GM23338 (cell line): ENCODE data around the gene ZNF660. TPM values are rescaled to one million over a fixed set of nuclear protein-coding genes. Genes with fewer than 3 reads are reported as not detected.
A peak's percentile ranks its signal among the peaks of the same experiment; 100 is the strongest.

Experiments used
- ATAC-seq: fragments of 200-7000 bp; cut with Tn5 transposase; 3 replicates; pipeline ENCODE4 v1.9.1; 2020
- DNase-seq: peaks from one replicate; pipeline ENCODE4 v3.0.0-alpha.2; 2015; ENCODE audit warnings: low spot score
- H2AFZ ChIP-seq: fragments of 200-600 bp; sonication (generic); 2 replicates; pipeline ENCODE4 v1.8.0; 2016; ENCODE audit warnings: antibody characterized with exemption, mild to moderate bottlenecking, moderate library complexity
- H3F3A ChIP-seq: fragments of 200-600 bp; sonication (generic); replicated peaks from 2 replicates; pipeline ENCODE4 v1.8.0; 2017; ENCODE audit warnings: antibody characterized with exemption, mixed run types, low read depth
- H3K27ac ChIP-seq: fragments of 200-600 bp; sonication (generic); 2 replicates; pipeline ENCODE4 v1.6.1; 2016; ENCODE audit warnings: low read depth
- H3K27me3 ChIP-seq: fragments of 200-600 bp; sonication (generic); 2 replicates; pipeline ENCODE4 v1.8.0; 2016; ENCODE audit warnings: mild to moderate bottlenecking, mixed run types, moderate library complexity; ENCODE audit not compliant: insufficient read depth
- H3K36me3 ChIP-seq: fragments of 200-600 bp; sonication (generic); 2 replicates; pipeline ENCODE4 v1.8.0; 2016; ENCODE audit warnings: mild to moderate bottlenecking; ENCODE audit not compliant: insufficient read depth
- H3K4me1 ChIP-seq: fragments of 200-600 bp; sonication (generic); 2 replicates; pipeline ENCODE4 v1.8.0; 2016; ENCODE audit warnings: mild to moderate bottlenecking, moderate library complexity; ENCODE audit not compliant: insufficient read depth
- H3K4me2 ChIP-seq: fragments of 200-600 bp; sonication (generic); 2 replicates; pipeline ENCODE4 v1.7.1; 2017; ENCODE audit warnings: mixed run types
- H3K4me3 ChIP-seq: fragments of 200-600 bp; sonication (generic); 2 replicates; pipeline ENCODE4 v1.6.1; 2016; ENCODE audit warnings: mixed run types
- H3K79me2 ChIP-seq: fragments of 200-600 bp; sonication (generic); replicated peaks from 2 replicates; pipeline ENCODE4 v1.8.0; 2017; ENCODE audit warnings: mild to moderate bottlenecking; ENCODE audit not compliant: insufficient read depth
- H3K9me2 ChIP-seq: fragments of 200-600 bp; sonication (generic); 2 replicates; pipeline ENCODE4 v1.8.0; 2017; ENCODE audit not compliant: insufficient read depth
- H4K20me1 ChIP-seq: fragments of 200-600 bp; sonication (generic); replicated peaks from 2 replicates; pipeline ENCODE4 v1.8.0; 2017; ENCODE audit warnings: mild to moderate bottlenecking; ENCODE audit not compliant: insufficient read depth
- H3K27ac Mint-ChIP-seq: 2 replicates; pipeline ENCODE4 v1.8.0; 2020; ENCODE audit warnings: inconsistent platforms, mild to moderate bottlenecking, moderate library complexity, mixed read lengths
- H3K27me3 Mint-ChIP-seq: 3 replicates; pipeline ENCODE4 v1.8.0; 2022; ENCODE audit warnings: low read depth, mild to moderate bottlenecking, moderate library complexity, mixed read lengths, inconsistent platforms; ENCODE audit not compliant: insufficient read depth, poor library complexity
- H3K36me3 Mint-ChIP-seq: 3 replicates; pipeline ENCODE4 v1.8.0; 2021; ENCODE audit warnings: low read depth, mild to moderate bottlenecking, inconsistent platforms, moderate library complexity, mixed read lengths
- H3K4me1 Mint-ChIP-seq: 3 replicates; pipeline ENCODE4 v1.8.0; 2020; ENCODE audit warnings: mild to moderate bottlenecking, inconsistent platforms, mixed read lengths
- H3K4me3 Mint-ChIP-seq: 3 replicates; pipeline ENCODE4 v1.8.0; 2021; ENCODE audit warnings: moderate library complexity, mild to moderate bottlenecking, inconsistent platforms, mixed read lengths
- H3K9me3 Mint-ChIP-seq: 3 replicates; pipeline ENCODE4 v1.8.0; 2020; ENCODE audit warnings: moderate library complexity, mild to moderate bottlenecking, inconsistent platforms, mixed read lengths
- CREB1 ChIP-seq: fragments of 250-450 bp; sonication (Bioruptor Pico); IDR thresholded peaks from 2 replicates; pipeline ENCODE4 v1.5.0; 2020; ENCODE audit warnings: low read depth, mild to moderate bottlenecking, moderate library complexity
- ETS1 ChIP-seq: IDR thresholded peaks from 2 replicates; pipeline ENCODE4 v1.6.1; 2016; ENCODE audit warnings: antibody characterized with exemption
- EZH2 ChIP-seq: fragments of 200-600 bp; sonication (generic); IDR thresholded peaks from one replicate; pipeline ENCODE4 v1.8.0; 2017; ENCODE audit warnings: antibody characterized with exemption, mild to moderate bottlenecking, low read depth; ENCODE audit not compliant: unreplicated experiment
- EZH2phosphoT487 ChIP-seq: fragments of 200-600 bp; sonication (generic); IDR thresholded peaks from one replicate; pipeline ENCODE4 v1.8.1; 2018; ENCODE audit warnings: antibody characterized with exemption; ENCODE audit not compliant: unreplicated experiment
- JUNB ChIP-seq: IDR thresholded peaks from one replicate; pipeline ENCODE4 v1.6.1; 2016; ENCODE audit warnings: antibody characterized with exemption; ENCODE audit not compliant: unreplicated experiment
- NANOG ChIP-seq: IDR thresholded peaks from 2 replicates; pipeline ENCODE4 v1.6.1; 2016; ENCODE audit warnings: antibody characterized with exemption, borderline replicate concordance
- POLR2AphosphoS5 ChIP-seq: IDR thresholded peaks from 2 replicates; pipeline ENCODE4 v1.6.1; 2016; ENCODE audit warnings: antibody characterized with exemption, low read depth
- REST ChIP-seq: IDR thresholded peaks from one replicate; pipeline ENCODE4 v1.6.1; 2018; ENCODE audit warnings: antibody characterized with exemption; ENCODE audit not compliant: unreplicated experiment
- STAT1 ChIP-seq: IDR thresholded peaks from one replicate; pipeline ENCODE4 v1.6.1; 2016; ENCODE audit warnings: antibody characterized with exemption; ENCODE audit not compliant: unreplicated experiment
- ZNF114 ChIP-seq: fragments of 250-450 bp; sonication (Bioruptor Pico); IDR thresholded peaks from 2 replicates; pipeline ENCODE4 v1.5.0; 2020; ENCODE audit warnings: mild to moderate bottlenecking, moderate library complexity
- ZNF331 ChIP-seq: fragments of 250-450 bp; sonication (Bioruptor Pico); IDR thresholded peaks from 2 replicates; pipeline ENCODE4 v1.5.0; 2020; ENCODE audit warnings: low read depth, mild to moderate bottlenecking, moderate library complexity
- ZNF462 ChIP-seq: fragments of 250-450 bp; sonication (Bioruptor Pico); IDR thresholded peaks from 2 replicates; pipeline ENCODE4 v1.5.0; 2020; ENCODE audit warnings: mild to moderate bottlenecking, moderate library complexity
- polyA plus RNA-seq: library from polyadenylated mRNA; unstranded; fragments of >200 nt; fragmentation: Nextera tagmentation; extraction: Ambion mirVana; gene quantifications from 2 replicates; pipeline ENCODE4 v1.2.1, GENCODE V29; 2016
- total RNA-seq: library from RNA; depleted of rRNA; stranded (reverse); fragments of >200 nt; shearing (Covaris generic); gene quantifications from 2 replicates; pipeline ENCODE4 v1.2.3, GENCODE V29; 2014
- TF ChIP-seq, protein P1 (sequence below), 2 experiments: fragments of 200-600 bp in 1 of 2; sonication (generic) in 1 of 2; conservative IDR thresholded peaks; 2 replicates each; pipeline versions ENCODE4 v1.5.1 to v1.6.1; 2016 to 2017; ENCODE audit warnings: antibody characterized with exemption in 2 of 2, low read depth in 2 of 2, mild to moderate bottlenecking in 2 of 2, moderate library complexity in 1 of 2

Gene ZNF660
- total and polyA plus RNA-seq, 2 experiments from 2014 or later: 5.4 to 10.1 TPM

DNA sequence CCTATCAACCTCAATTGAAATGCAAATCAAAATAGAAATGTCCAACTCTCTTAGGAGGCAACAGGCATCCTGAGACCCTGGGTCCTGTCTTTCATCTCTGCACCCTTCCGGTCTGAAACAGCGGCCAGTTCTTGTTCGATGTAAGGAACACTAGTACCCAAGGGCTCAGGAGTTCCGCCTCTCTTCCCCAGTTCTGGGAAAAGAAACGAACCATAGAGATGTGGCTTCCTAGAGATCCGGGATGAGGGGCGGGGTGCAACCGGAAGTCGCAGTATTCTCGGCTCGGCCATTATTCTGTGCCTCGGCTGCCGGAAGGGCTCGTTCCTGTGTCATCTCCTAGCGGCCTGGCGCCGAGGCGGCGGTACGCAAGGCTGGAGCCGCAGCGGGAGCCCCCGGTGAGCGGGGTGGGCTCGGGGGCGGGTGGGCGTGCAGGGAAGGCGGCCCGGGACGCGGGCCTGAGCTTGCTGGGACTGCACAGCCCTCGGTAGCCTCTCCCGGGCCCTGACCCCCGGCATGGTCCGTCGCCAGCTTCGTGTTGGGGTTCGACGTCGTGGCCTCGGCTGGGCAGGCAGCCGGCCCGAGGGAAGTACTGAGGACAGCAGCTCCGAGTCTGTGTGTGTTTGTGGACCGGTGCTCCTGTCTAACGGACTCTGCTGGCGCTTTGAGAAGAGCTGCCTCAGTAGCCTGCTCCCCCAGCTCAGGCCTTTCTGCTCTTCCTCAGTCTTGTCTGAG, 40.2 kb downstream of the ZNF660 start, which contains the start of gene ZNF197:
TSS of gene ZNF197 (plus strand) at position 288 of the 732 bp plus-strand sequence. CDS start 4,119 bp downstream, outside the sequence.
- H3K4me3 Mint-ChIP-seq: peak within 1 kb of the TSS; percentile 92
- Histone ChIP-seq H3K4me1 (peaks cover 10% of the 10 kb centered on the region), H3K79me2 (peaks cover 25% of the 10 kb centered on the region), H3K4me3 (peak within 1 kb of the TSS; percentile 82), H4K20me1 (no peaks in the 10 kb centered on the region; the same call in 1 of the 2 replicates), H3K9me2 (peaks cover 2% of the 10 kb centered on the region; the same call in 1 of the 2 replicates), H3K27ac (peak within 1 kb of the TSS; percentile 7; the same call in 1 of the 2 replicates), H3K4me2 (peak within 1 kb of the TSS; percentile 88), H2AFZ (peak within 1 kb of the TSS; percentile 83), H3K27me3 (no peaks in the 10 kb centered on the region), H3K36me3 (no peaks in the 10 kb centered on the region), H3F3A (no peaks in the 10 kb centered on the region)
- TF ChIP-seq JUNB (no peak), CREB1 (peak; percentile 62), REST (peak; percentile 38), ZNF331 (CRISPR knock-in tag) (no peak), POLR2AphosphoS5 (peak; percentile 84), STAT1 (no peak), EZH2phosphoT487 (no peak), EZH2 (no peak), ZNF114 (CRISPR knock-in tag) (no peak), NANOG (no peak), ZNF462 (no peak), ETS1 (peak; percentile 88)
- TF ChIP-seq, protein P1, sequence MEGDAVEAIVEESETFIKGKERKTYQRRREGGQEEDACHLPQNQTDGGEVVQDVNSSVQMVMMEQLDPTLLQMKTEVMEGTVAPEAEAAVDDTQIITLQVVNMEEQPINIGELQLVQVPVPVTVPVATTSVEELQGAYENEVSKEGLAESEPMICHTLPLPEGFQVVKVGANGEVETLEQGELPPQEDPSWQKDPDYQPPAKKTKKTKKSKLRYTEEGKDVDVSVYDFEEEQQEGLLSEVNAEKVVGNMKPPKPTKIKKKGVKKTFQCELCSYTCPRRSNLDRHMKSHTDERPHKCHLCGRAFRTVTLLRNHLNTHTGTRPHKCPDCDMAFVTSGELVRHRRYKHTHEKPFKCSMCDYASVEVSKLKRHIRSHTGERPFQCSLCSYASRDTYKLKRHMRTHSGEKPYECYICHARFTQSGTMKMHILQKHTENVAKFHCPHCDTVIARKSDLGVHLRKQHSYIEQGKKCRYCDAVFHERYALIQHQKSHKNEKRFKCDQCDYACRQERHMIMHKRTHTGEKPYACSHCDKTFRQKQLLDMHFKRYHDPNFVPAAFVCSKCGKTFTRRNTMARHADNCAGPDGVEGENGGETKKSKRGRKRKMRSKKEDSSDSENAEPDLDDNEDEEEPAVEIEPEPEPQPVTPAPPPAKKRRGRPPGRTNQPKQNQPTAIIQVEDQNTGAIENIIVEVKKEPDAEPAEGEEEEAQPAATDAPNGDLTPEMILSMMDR (conservative IDR thresholded peaks at IDR 0.05; ENCODE audit: low read depth in 2 of 2): 0 out of 4 replicates have a peak, but pooled peaks of 1 of the 2 experiments have one; percentile 9
- ATAC-seq: peak; percentile 98
- H3K27me3 Mint-ChIP-seq: no peaks in the 10 kb centered on the region
- peaks cover 6% of the 10 kb centered on the region; the same call in 2 of the 3 replicates for H3K36me3 Mint-ChIP-seq
- H3K27ac Mint-ChIP-seq: peak within 1 kb of the TSS; percentile 93
- DNase-seq: peak; percentile 98
- H3K9me3 Mint-ChIP-seq: no peaks in the 10 kb centered on the region
- peaks cover 5% of the 10 kb centered on the region for H3K4me1 Mint-ChIP-seq
